Renal cortex interstitium (tissue), 11 donors: Measurements from ENCODE around the gene PCK1. TPM values are rescaled to one million over a fixed set of nuclear protein-coding genes. Genes with fewer than 3 reads are reported as not detected.

Experiments
- DNase-seq, 11 donors: peaks; one replicate each; pipeline ENCODE4 v3.0.0-alpha.2; 2013; ENCODE audit warnings: low read depth in 9 of 11, low spot score in 4 of 11; ENCODE audit errors: extremely low read depth in 1 of 11
- polyA plus RNA-seq, 3 donors: library from polyadenylated mRNA; unstranded; fragments of 120-200 nt; gene quantifications; one replicate each; pipeline ENCODE4 v1.2.1, GENCODE V29; 2013; ENCODE audit not compliant: insufficient read length in 3 of 3

Gene PCK1
- polyA plus RNA-seq, 3 donors: 7.4 to 20.3 (median 12.6) TPM

DNA sequence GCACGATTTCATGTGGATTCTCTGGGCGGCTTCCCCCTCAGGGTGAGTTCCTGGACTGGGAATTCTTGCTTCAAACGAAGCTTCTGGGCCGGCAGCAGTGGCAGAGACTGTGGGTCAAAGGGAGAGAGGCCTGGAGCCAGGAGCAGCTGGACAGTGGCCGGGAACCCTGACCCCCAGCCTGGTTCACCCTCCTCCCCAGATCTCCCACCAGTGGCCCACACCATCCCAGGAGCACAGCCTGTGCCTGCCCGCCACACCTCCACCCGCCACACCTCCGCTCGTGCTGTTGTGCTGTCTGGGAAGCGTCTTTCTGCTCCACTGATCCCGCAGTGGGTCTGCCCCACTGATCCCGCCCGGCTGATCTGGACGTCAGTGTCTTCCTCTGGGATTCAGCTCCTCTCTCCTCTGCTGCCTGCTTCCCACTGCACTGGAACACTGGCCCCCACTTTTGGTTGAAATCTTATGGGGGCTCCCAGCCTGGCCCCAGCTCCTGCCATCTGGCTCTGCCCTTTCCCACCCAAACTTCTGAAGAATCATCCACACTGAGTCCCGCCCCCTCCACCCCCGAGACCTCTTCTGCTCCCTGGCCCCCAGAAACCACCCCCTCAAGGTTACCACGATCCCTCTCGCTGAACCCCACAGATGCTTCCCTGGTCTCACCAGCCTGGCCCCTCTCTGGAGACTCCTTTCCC, 49.5 kb downstream of the PCK1 start:
- DNase-seq: no peak

DNA sequence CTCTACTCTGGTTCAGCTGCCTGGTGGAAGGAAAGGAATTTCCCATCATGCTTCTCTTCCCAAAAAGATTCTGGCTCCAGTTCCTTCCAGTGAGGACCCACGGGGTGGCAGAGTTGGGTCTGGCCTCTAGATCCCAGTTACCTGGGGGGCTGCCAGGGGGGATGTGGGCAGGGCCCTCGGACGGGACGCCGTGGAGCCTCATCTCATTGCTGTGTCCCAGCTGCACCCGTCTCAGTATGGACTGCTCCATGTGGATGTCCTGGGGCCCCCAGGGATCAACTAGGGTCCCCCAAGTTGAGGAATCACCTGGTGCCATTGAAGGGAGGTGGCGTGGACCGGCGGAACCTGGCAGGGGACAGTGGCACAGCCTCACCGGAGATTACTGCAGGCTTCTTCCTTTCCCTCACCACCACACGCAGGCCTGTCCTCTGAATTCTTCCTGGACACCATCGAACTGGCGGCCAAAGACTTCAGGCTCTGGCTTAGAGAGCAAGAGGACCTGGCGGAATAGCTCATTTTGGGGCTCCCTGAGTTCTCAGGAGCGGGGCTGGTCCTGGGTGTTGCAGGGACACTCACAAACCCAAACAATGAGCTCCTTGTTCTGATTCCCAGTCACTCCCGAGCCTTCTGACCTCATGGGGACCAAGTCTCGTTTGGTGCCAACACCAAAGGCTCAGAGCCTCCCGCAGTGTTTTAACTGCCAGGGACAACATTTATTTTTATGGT, 50.8 kb downstream of the PCK1 start:
- DNase-seq: no peak

DNA sequence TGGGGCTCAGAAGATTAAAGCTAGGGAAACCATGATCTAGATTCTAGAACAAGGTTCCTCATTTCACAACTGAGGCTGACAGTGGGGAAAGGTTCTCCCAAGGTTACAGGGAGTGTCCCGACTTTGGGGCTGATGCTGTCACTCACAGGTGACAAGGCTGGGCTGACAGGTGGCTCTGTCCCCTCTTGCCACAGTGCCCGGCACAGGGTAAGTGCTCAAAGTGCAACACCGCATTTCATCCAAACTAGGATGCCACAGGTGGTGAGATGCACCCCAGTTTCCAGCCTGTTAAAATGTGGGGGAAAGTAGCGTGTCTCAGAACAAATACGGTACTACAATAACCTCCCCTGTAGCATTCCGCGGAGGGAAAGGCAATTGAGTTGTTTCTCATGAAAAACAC, 51.5 kb downstream of the PCK1 start:
- no peak for DNase-seq

DNA sequence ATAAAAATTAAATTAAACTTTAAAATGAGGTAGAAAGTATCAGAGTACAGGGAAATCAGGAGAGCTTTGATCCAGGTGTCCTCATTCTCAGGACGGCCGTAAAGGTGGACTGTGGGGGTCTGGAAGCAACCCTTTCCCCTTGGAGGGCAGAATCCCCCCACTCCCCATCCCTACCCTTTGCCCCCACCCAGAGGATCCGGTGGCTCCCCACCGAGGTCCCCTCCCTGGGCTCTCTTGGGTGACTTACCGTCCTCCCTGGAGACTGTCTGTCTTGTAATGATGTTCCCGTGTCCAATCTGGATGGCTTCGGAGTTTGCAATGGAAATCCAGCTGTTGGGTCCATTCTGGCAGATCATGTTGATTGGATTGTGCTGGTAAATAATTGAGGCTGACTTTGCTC, 52.0 kb downstream of the PCK1 start:
- DNase-seq: no peak

DNA sequence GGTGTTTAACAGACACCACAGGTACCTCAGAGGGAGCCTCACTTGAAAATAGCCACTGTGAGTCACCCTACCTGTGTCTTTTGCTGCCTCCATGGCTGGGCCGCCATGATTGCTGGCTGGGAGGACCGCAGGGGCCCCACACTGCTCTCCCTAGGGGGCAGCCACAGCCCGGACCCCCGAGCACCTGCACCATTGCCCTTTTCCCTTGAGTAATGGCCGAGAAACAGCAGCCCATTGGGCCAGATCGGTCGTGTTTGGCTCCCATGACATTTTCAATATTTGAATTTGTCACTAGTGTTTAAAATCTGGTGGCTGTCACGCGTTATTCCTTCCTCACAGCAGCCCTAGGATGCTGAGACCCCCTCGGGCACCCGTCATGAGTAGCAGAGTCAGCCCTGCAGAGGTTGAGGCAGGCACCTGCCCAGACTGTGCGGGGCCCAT, 52.6 kb downstream of the PCK1 start:
- DNase-seq: no peak

DNA sequence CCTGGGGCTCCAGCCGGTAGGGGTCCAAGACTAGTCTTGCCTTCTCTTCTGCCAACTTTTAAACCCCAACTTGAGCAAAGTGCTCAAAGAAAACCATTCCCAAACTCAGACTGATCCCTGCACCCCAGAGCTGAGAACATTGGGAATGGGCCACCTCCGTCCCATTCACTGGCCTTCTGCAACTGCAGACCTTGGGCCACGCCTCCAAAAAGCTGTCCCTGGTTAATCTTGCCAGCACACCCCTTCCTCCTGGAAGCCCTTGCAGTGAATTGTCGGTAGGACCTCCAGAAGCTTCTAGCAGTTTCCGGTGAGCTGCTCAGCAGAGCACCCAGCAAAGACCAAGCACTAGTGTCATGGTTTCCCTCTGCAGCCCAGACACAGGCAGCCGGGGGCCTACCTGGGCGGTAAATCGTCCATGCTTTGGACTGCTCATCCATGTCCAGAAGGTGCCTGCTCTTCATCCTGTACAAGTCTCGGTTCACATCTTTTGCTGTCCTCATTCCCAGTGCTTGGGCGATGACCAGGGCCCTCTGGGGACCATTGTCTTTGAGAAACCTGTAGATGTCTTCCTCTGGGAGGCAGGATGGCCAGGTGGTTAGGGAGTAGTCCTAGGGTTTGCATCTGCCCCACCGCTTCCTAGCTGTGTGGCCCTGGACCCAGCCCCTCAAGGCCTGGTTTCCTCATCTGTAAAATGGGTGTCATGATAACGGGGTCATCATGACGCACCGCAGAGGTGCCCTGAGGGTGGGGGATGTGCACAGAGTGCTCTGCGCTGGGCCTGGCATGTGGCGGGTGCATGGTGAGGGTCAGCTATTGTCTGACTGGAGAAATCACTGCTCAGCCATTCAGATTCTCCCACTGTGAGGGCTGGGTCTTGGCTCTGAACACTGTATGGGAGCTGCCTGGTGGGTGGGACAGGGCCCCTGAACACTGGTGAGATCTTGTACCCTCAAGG, 53.9 kb downstream of the PCK1 start:
- no peak for DNase-seq

DNA sequence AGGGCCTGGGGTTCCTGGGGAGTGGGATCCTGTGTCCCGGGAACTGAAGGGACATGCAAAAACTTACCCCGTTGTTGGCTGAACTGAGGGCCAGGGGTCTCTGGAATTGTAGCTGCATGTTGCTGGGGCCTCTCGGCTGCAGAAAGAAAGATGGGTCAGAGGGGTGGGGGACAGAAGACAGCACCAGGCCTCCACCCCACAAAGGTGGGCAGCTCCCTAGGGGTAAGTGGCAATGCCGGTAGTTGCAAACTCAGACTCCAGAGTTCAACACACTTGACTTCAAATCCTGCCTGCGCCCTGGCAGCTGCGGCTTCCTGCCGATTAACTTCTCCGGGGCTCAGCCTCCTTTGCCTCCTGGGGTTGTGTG, 54.5 kb downstream of the PCK1 start:
- no peak for DNase-seq

DNA sequence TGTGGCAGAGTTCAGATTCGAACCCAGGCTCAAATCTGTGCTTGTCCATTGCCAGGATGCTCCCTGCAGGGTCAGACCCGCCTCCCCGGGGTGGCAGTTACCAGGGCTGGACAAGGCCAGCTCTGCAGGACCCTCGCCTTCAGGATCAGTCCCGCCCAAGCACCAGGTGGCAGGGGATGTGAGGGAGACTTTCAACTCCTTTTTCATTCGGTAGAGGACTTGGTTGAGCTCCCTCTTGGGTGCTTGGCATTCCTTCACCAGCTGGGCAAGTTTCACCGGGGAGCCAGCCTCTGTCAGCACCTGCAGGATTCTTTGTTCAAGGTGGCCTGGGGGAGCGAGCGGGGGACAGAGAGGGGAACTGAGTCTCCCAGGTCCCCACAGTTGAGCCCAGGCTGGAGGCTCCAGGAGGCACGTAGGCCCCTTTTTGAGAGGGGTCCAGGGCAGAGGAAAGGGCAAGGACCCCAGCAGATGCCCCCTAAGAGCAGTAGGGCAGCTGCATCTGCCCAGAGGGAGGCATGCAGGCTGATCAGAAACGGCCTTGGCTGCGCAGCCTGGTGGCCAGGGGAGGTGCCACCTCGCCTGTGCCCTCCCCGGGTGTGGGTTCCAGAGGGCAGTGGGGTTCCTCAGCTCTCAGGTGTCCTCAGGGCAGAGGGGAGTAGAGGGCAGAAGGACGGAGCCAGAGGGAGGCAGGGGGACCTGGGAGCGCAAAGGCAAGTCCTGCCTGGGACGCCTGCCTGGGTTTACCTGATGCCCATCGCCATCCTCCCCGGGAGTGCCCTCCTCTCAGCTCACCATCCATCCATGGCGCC, 55.4 kb downstream of the PCK1 start:
- no peak for DNase-seq

DNA sequence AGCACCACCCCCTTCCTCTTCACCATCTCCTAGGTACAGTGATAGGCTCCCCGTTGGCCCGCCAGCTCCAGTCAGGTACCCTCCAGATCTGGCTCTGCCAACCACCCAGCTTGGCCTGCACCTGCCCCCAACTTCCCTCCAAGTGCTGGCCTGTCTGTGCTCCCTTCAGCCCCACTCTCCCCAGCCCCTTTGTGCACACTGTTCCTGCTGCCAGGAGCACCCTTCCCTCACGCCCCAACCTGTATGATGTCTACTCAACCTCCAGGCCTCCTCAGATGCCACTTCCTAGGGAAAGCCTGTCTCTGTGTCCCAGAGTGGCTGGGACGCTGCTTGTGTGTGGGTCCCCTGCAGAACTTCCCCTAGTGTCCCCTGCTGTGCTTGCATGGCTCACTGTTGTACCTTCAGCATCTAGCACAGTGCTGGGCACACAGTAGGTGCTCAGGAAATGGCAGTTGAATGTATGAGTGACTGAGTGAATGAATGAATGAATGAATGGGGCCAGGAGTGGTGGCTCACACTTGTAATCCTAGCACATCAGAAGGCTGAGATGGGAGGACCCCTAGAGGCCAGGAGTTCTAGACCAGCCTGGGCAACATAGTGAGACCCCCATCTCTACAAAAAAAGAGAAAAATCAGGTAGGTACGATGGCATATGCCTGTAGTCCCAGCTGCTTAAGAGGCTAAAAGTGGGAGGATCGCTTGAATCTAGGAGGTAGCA, 56.3 kb downstream of the PCK1 start:
- DNase-seq: no peak

Other genes starting within 250 kb of the PCK1 start
- not detected for gene SPO11, start 231.3 kb upstream of the PCK1 start, polyA plus RNA-seq
- gene RAE1, start 209.9 kb upstream of the PCK1 start, polyA plus RNA-seq: 10 to 100 TPM; 55.7 to 63.6 (median 60.7) TPM
- 10 to 100 TPM; 28.3 to 34.5 (median 32.6) TPM for gene RBM38, start 169.7 kb upstream of the PCK1 start, polyA plus RNA-seq
- gene CTCFL, start 36.0 kb upstream of the PCK1 start, polyA plus RNA-seq: 1 to 10 TPM; 2.4 to 3.0 (median 2.7) TPM
- gene ZBP1, start 59.3 kb downstream of the PCK1 start, polyA plus RNA-seq: under 1 TPM in 2 of 3 donors, not detected in 1; 0.12 to 0.13 TPM
- gene PMEPA1, start 148.9 kb downstream of the PCK1 start, polyA plus RNA-seq: 10 to 100 TPM; 14.9 to 21.6 (median 15.5) TPM